Pancreas (tissue), 10 donors: ENCODE data around the gene TBC1D10B. TPM values are rescaled to one million over a fixed set of nuclear protein-coding genes. Genes with fewer than 3 reads are reported as not detected.
A peak's percentile ranks its signal among the peaks of the same experiment; 100 is the strongest.

Source experiments
- ATAC-seq, 4 donors: fragments of 200-7000 bp; cut with Tn5 transposase; one replicate each; pipeline versions ENCODE4 v1.8.0 to v1.9.1; 2020; ENCODE audit warnings: mild to moderate bottlenecking in 4 of 4, moderate library complexity in 4 of 4
- DNase-seq, 6 donors: peaks; one replicate each; pipeline ENCODE4 v3.0.0-alpha.2; 2020
- FAIRE-seq: peaks from 2 replicates; lab custom pipeline; 2012; peaks lifted over from hg19 to GRCh38; lab: Jason Lieb, UNC
- H3K27ac ChIP-seq, 4 donors: fragments of 200-600 bp; sonication (generic); 1 replicate in 3 of 4; 2 replicates in 1 of 4; pipeline versions ENCODE4 v1.5.0 to v1.8.0; 2020
- H3K27me3 ChIP-seq, 4 donors: fragments of 200-600 bp; one replicate each; pipeline ENCODE4 v1.8.0; 2021
- H3K36me3 ChIP-seq, 3 donors: fragments of 200-600 bp; sonication (generic) in 1 of 3; one replicate each; pipeline versions ENCODE4 v1.5.0 to v1.8.0; 2020 to 2021
- H3K4me1 ChIP-seq, 3 donors: fragments of 200-600 bp; one replicate each; pipeline ENCODE4 v1.8.0; 2021
- H3K4me3 ChIP-seq, 4 donors: fragments of 200-600 bp; sonication (generic) in 2 of 4; one replicate each; pipeline versions ENCODE4 v1.5.0 to v1.8.0; 2020 to 2021
- H3K9me3 ChIP-seq, 4 donors: fragments of 200-600 bp; one replicate each; pipeline ENCODE4 v1.8.0; 2021
- CTCF ChIP-seq, 4 donors: fragments of 200-600 bp; sonication (generic) in 3 of 4; IDR thresholded peaks; one replicate each; pipeline versions ENCODE4 v1.5.0 to v1.8.0; 2021; ENCODE audit warnings: antibody characterized with exemption in 4 of 4
- WGBS, 2 donors: extraction: QIAGEN DNeasy Blood & Tissue Kit; methylation state at CpG; one replicate each; pipeline ENCODE4 v1.1.7; 2013; 5-methylcytosine and 5-hydroxymethylcytosine counted together
- intact Hi-C, 3 donors: fragments of 100-400 bp; cut with DNase I; formaldehyde crosslinking; loops; one replicate each; pipeline versions ENCODE4 v1.11.1 to v1.14.2; 2022
- polyA plus RNA-seq, 2 donors: library from polyadenylated mRNA; stranded (reverse); fragments of 200-250 nt; gene quantifications; one replicate each; pipeline ENCODE4 v1.2.3, GENCODE V29; 2013
- total RNA-seq, 6 donors: library from RNA; stranded (reverse); fragmentation: NEBNext Ultra II Directional in 4 of 6; extraction: Animal tissue kit (Norgen Biotek cat#: 25700) in 4 of 6; gene quantifications; one replicate each; pipeline versions ENCODE4 v1.2.1 to v1.2.4, GENCODE V29; 2021 to 2023
- donor health status: healthy with polysubstance abuse.
- donor health status: DM: no; HTN: no; CAD: no; lungs with moderate emphysema.
- donor health status: DM: no; HTN: no; CAD: no.
- donor health status: control.
- donor health status: control.
- donor health status: Bipolar disorder and iron deficiency.
- donor health status: DM: yes; HTN: yes; CAD: no.
- donor health status: DM: no; HTN: no; CAD: no.
- donor health status: DM: no; HTN: no; CAD: no.
- donor health status: DM: yes; HTN: yes; CAD: no.

Gene TBC1D10B
- total and polyA plus RNA-seq, 8 donors, result 14.5 to 28.2 (median 15.6) TPM

GRCh38 chr16:30357715-30358576 is 12.3 kb downstream of the TBC1D10B start:
- Histone ChIP-seq H3K9me3 (no peaks in the 10 kb centered on the region), H3K36me3 (peaks cover 0 to 19% (median 4%) of the 10 kb centered on the region in 3 donors), H3K4me3 (no peak overlapping the region), H3K4me1 (peaks cover under 1 to 15% (median 11%) of the 10 kb centered on the region in 3 donors), H3K27ac (no peak overlapping the region), H3K27me3 (no peaks in the 10 kb centered on the region)
- DNase-seq (peak in 2 of 6 donors; percentile 16 to 55), FAIRE-seq (no peak), ATAC-seq (no peak)
- no peak for TF ChIP-seq CTCF (IDR thresholded peaks at IDR 0.05)
- intact Hi-C loops, result no loop called here
- WGBS, 2 donors, result 86 to 88% methylated on average over 35 to 37 of the region's 37 CpGs

- DNase-seq, result peak in 2 of 6 donors; percentile 15 to 34
- intact Hi-C loops, result no loop called here
- ATAC-seq, result no peak
- no peaks in the 10 kb centered on the region for H3K27me3 ChIP-seq
- no peak overlapping the region for H3K27ac ChIP-seq
- WGBS, 2 donors, result 77 to 81% methylated on average over 5 of the region's 5 CpGs
- no peaks in the 10 kb centered on the region for H3K9me3 ChIP-seq
- no peak overlapping the region for H3K4me3 ChIP-seq
- H3K36me3 ChIP-seq, result peaks cover 0 to 25% (median 4%) of the 10 kb centered on the region in 3 donors
- FAIRE-seq, result no peak
- peaks cover 8 to 22% (median 18%) of the 10 kb centered on the region in 3 donors for H3K4me1 ChIP-seq
- no peak for TF ChIP-seq CTCF (IDR thresholded peaks at IDR 0.05)
These were observed 13.1 kb downstream of the TBC1D10B start for GRCh38 chr16:30357085-30357714.

DNA sequence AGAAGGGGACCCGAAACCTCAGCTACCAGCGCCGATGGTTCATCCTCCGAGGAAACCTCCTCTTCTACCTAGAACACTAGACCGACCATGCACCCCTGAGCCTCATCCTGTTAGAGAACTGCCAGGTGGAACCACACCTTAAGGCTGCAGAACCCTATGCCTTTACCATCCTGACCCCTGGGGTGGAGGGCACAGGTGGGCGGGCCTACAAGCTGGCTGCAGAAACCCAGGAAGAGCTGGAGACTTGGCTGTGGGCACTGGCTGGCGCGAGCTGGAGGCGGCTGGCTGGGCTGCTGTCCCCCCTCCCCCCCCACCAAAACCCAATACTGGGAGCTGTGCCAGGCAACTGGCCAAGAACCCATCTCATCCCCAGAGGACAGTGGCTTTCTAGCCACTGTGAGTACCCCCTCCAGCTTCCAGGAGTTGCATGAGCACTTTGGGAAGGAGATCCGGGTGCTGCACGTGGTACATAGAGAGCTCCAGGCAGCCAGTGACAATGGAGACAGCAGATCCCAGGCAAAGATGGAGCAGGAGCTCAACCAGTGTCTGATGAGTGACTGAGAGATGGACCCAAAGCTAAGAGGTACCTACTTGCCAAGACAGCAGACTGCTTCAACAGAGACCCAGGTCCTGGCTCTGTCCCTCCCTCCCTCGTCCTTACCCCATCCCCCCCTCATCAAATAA is 13.8 kb downstream of the TBC1D10B start:
- DNase-seq (peak in 4 of 6 donors; percentile 31 to 63 (median 49)), FAIRE-seq (no peak), ATAC-seq (no peak)
- H3K27me3 ChIP-seq, result no peaks in the 10 kb centered on the region
- intact Hi-C loops, result no loop called here
- peaks cover 0 to 25% (median 4%) of the 10 kb centered on the region in 3 donors for H3K36me3 ChIP-seq
- H3K4me1 ChIP-seq, result peaks cover 9 to 28% (median 22%) of the 10 kb centered on the region in 3 donors
- 64 to 67% methylated on average over 12 of the region's 12 CpGs for WGBS, 2 donors
- peak overlapping the region in 1 of 4 donors; percentile 96 for H3K27ac ChIP-seq
- H3K4me3 ChIP-seq, result peak overlapping the region in 2 of 4 donors; percentile 76
- no peak for TF ChIP-seq CTCF (IDR thresholded peaks at IDR 0.05)
- no peaks in the 10 kb centered on the region for H3K9me3 ChIP-seq

DNA sequence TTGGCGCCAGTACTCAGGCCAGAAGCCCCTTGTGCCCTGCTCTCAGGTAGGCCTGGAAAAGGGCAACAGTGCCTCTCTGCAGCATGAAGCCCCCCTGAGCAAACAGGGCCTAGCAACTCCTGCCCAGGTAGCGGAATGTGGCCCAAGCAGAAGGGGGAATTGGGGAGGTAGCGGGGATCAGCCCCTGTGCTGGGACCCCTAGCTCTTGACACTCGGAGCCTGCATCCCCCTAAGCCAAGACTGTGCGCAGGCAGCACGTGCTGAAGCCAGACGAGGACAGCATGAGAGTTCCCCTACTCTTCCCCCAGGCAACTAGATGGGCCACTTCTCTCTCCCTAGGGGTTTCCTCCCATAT is 14.4 kb downstream of the TBC1D10B start:
- 52 to 56% methylated on average over 7 of the region's 7 CpGs for WGBS, 2 donors
- intact Hi-C loops, result no loop called here
- H3K4me1 ChIP-seq, result peaks cover 9 to 31% (median 23%) of the 10 kb centered on the region in 3 donors
- no peaks in the 10 kb centered on the region for H3K9me3 ChIP-seq
- H3K27me3 ChIP-seq, result no peaks in the 10 kb centered on the region
- no peak for TF ChIP-seq CTCF (IDR thresholded peaks at IDR 0.05)
- DNase-seq, result peak in 2 of 6 donors; percentile 40 to 71
- peak overlapping the region; percentile 88 to 96 (median 94) for H3K27ac ChIP-seq
- FAIRE-seq, result no peak
- H3K4me3 ChIP-seq, result peak overlapping the region; percentile 70 to 87 (median 76)
- H3K36me3 ChIP-seq, result peaks cover 0 to 29% (median 7%) of the 10 kb centered on the region in 3 donors
- ATAC-seq, result no peak
